ENCODE results near the gene TPM4.
A peak's percentile ranks its signal among the peaks of the same experiment; 100 is the strongest.

The TPM4 gene

DNA sequence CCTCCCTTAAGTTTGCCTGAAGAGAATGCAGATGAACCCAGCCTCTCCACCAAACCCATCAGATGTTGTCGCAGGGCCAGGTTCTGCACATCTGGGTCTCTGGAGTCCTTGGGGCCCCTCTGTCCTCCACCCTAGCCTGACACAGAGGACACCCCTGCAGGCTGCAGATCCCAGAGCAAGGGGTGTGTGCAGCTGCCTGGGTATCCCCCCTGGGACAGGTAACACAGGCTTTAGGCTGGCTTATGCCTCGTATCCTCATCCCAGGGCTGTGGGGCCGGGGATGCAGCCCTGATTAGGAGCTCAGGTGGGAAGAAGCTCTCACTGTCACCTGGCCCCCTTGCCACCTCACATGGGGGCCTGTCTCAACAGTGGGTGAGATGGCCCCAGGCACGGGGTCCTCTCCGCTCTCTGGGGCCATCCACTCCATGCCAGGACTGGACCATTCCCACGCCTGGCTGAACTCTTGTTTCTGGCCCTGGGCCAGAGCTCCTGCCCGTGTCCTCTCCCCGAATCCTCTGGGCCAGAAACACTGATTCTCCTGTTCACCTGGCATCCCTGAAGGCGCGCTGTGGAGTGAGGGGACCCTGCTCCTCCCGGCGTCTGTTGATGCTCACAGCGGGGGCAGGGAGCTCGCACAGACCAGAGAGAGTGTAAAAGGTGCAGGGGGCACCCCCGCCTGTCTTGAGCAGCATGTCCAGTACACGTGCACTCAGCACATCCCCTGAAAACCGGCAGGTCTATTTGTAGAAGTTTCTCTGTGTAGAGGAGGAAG, 38.7 kb upstream of the TPM4 start:
- Mint-ChIP-seq H3K27ac (no peak overlapping the region), H3K27me3 (ENCODE audit: low read depth) (peaks cover 6% of the 10 kb centered on the region), H3K4me3 (no peak overlapping the region), H3K9me3 (no peaks in the 10 kb centered on the region), H3K4me1 (ENCODE audit: low read depth) (peaks cover 9% of the 10 kb centered on the region), H3K36me3 (ENCODE audit: low read depth) (no peaks in the 10 kb centered on the region)

DNA sequence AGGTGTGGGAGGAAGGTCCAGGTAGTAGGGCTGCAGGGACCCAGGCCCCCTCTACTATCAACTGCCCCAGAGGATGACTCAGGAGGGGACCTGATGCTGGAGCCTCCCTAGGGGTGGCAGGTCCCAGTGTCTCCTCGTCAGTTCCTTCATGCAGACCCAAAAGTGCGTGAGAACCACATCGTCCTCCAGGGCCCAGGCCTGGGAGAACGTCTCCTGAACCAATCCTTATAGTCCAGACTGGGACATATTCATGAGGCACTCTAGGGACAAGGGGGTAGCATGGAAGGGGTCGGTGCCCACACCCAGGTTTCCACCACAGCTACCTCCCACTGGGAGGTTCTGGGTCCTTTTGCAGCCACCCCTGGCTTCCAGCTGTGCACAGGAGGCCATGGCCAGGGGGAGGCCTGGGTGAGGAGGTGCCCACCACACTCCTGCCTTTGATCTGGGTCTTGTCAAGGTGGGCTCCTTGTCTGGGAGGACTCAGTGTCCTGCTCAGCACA, 38.0 kb upstream of the TPM4 start:
- Mint-ChIP-seq H3K9me3 (no peaks in the 10 kb centered on the region), H3K27me3 (ENCODE audit: low read depth) (peaks cover 12% of the 10 kb centered on the region), H3K4me1 (ENCODE audit: low read depth) (peaks cover 9% of the 10 kb centered on the region), H3K27ac (no peak overlapping the region), H3K36me3 (ENCODE audit: low read depth) (no peaks in the 10 kb centered on the region), H3K4me3 (no peak overlapping the region)

DNA sequence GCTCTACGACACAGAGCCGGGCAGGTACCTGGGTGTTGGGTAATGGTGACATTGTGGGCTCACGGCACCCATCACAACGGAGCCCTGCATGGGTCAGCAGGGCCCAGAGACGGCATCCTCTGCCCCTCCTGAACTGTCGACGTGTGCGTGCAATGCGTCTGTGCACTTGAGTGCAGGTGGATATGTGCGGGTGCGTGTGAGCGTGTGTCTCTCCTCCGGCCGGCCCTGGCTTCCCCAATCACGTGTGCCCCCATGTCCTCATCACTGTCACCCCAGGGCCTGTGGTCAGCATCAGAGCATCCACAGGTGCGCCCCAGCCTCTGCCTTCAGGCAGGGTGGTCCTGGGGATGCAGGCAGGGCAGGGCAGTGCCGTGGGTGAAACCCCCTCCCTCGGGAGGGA, 37.2 kb upstream of the TPM4 start:
- H3K27me3 Mint-ChIP-seq (ENCODE audit: low read depth) = peaks cover 17% of the 10 kb centered on the region

GRCh38 chr19:16039545-16039944, 36.8 kb upstream of the TPM4 start:
- no peak overlapping the region for H3K4me3 Mint-ChIP-seq
- H3K27ac Mint-ChIP-seq = no peak overlapping the region
- H3K9me3 Mint-ChIP-seq = no peaks in the 10 kb centered on the region
- no peaks in the 10 kb centered on the region for H3K36me3 Mint-ChIP-seq (ENCODE audit: low read depth)
- H3K4me1 Mint-ChIP-seq (ENCODE audit: low read depth) = peaks cover 9% of the 10 kb centered on the region
- peaks cover 17% of the 10 kb centered on the region for H3K27me3 Mint-ChIP-seq (ENCODE audit: low read depth)

More for the DNA sequence above, 37.2 kb upstream of the TPM4 start:
- H3K4me3 Mint-ChIP-seq = no peak overlapping the region
- no peaks in the 10 kb centered on the region for H3K9me3 Mint-ChIP-seq
- H3K36me3 Mint-ChIP-seq (ENCODE audit: low read depth) = no peaks in the 10 kb centered on the region
- H3K27ac Mint-ChIP-seq = no peak overlapping the region
- H3K4me1 Mint-ChIP-seq (ENCODE audit: low read depth) = peaks cover 9% of the 10 kb centered on the region

DNA sequence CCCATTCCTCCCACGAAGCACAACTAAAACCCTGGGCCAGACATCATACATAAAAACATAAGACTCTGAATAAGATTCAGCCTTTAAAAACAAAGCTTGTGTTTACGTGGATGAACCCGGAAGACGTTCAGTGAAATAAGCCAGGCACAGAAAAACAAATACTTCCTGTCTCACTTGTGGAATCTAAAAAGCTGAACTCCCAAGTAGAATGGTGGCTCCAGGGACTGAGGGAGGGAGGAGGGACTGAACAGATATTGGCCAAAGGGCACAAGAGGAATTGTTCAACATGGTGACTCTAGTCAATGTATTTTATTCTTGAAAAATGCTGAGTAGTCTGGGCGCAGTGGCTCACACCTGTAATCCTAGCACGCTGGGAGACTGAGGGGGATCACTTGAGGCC, 35.7 kb upstream of the TPM4 start:
- Mint-ChIP-seq H3K36me3 (ENCODE audit: low read depth) (no peaks in the 10 kb centered on the region), H3K4me3 (no peak overlapping the region), H3K27me3 (ENCODE audit: low read depth) (peaks cover 17% of the 10 kb centered on the region), H3K9me3 (no peaks in the 10 kb centered on the region), H3K4me1 (ENCODE audit: low read depth) (peaks cover 9% of the 10 kb centered on the region), H3K27ac (no peak overlapping the region)

GRCh38 chr19:16041299-16041990, 34.9 kb upstream of the TPM4 start:
- H3K27me3 Mint-ChIP-seq (ENCODE audit: low read depth) = peaks cover 17% of the 10 kb centered on the region
- H3K4me3 Mint-ChIP-seq = peak overlapping the region; percentile 28
- no peaks in the 10 kb centered on the region for H3K36me3 Mint-ChIP-seq (ENCODE audit: low read depth)
- no peaks in the 10 kb centered on the region for H3K9me3 Mint-ChIP-seq
- no peak overlapping the region for H3K27ac Mint-ChIP-seq
- H3K4me1 Mint-ChIP-seq (ENCODE audit: low read depth) = peaks cover 9% of the 10 kb centered on the region

- Mint-ChIP-seq H3K4me1 (ENCODE audit: low read depth) (peaks cover 9% of the 10 kb centered on the region), H3K9me3 (no peaks in the 10 kb centered on the region), H3K27ac (no peak overlapping the region), H3K4me3 (no peak overlapping the region), H3K36me3 (ENCODE audit: low read depth) (no peaks in the 10 kb centered on the region), H3K27me3 (ENCODE audit: low read depth) (peaks cover 17% of the 10 kb centered on the region)
These were observed 34.3 kb upstream of the TPM4 start for GRCh38 chr19:16041991-16042386.

DNA sequence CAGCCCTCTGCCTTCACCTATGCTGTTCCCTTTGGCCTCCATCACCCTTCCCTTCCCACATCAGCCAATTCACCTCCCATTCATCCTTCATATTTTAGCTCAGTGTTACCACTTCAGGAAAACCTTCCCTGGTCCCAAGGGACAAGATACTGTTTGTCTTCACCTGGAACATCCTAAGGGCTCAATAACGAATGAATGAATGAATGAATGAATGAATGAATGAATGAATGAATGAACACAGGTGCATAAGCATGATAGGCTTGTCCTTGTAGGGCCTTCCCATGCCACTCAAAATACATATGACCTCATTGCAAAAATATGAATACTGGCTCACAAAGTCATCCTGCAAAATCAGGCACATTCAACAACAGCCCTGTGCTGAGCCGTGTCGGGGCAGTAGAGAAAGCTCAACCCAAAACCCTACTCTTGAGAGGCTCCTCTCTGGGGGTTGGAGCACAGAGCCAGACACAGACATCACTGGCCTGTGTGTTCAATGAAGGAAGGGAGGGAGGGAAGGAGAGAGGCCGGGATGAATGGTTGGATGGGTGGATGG, 33.7 kb upstream of the TPM4 start:
- Mint-ChIP-seq H3K4me1 (ENCODE audit: low read depth) (peaks cover 9% of the 10 kb centered on the region), H3K36me3 (ENCODE audit: low read depth) (no peaks in the 10 kb centered on the region), H3K9me3 (no peaks in the 10 kb centered on the region), H3K27ac (no peak overlapping the region), H3K27me3 (ENCODE audit: low read depth) (peaks cover 17% of the 10 kb centered on the region), H3K4me3 (no peak overlapping the region)

DNA sequence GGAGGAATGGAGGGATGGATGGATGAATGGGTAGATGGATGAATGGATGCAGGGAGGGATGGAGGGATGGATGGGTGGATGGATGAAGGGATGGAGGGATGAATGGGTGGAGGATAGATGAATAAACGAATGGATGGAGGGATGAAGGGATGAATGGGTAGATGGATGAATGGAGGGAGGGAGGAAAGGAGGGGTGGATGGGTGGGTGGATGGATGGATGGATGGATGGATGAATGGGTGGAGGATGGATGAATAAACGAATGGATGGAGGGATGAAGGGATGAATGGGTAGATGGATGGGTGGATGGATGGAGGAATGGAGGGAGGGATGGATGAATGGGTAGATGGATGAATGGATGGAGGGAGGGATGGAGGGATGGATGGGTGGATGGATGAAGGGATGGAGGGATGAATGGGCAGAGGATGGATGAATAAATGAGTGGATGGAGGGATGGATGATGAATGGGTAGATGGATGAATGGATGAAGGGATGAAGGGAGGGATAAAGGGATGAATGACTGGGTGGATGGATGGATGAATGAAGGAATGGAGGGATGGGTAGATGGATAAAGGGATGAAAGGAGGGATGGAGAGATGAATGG, 33.0 kb upstream of the TPM4 start:
- Mint-ChIP-seq H3K36me3 (ENCODE audit: low read depth) (no peaks in the 10 kb centered on the region), H3K9me3 (no peaks in the 10 kb centered on the region), H3K4me1 (ENCODE audit: low read depth) (peaks cover 9% of the 10 kb centered on the region), H3K27me3 (ENCODE audit: low read depth) (peaks cover 17% of the 10 kb centered on the region), H3K27ac (no peak overlapping the region), H3K4me3 (no peak overlapping the region)

- Mint-ChIP-seq H3K4me3 (no peak overlapping the region), H3K36me3 (ENCODE audit: low read depth) (no peaks in the 10 kb centered on the region), H3K9me3 (no peaks in the 10 kb centered on the region), H3K27ac (no peak overlapping the region), H3K27me3 (ENCODE audit: low read depth) (peaks cover 17% of the 10 kb centered on the region), H3K4me1 (ENCODE audit: low read depth) (peaks cover 9% of the 10 kb centered on the region)
These were observed 31.5 kb upstream of the TPM4 start for GRCh38 chr19:16044746-16045145.

- no peaks in the 10 kb centered on the region for H3K36me3 Mint-ChIP-seq (ENCODE audit: low read depth)
These were observed 31.1 kb upstream of the TPM4 start for GRCh38 chr19:16045171-16045570.

GRCh38 chr19:16045893-16046292, 30.4 kb upstream of the TPM4 start:
- Mint-ChIP-seq H3K36me3 (ENCODE audit: low read depth) (no peaks in the 10 kb centered on the region), H3K9me3 (no peaks in the 10 kb centered on the region), H3K4me1 (ENCODE audit: low read depth) (peaks cover 5% of the 10 kb centered on the region), H3K27me3 (ENCODE audit: low read depth) (peaks cover 23% of the 10 kb centered on the region), H3K27ac (no peak overlapping the region), H3K4me3 (no peak overlapping the region)

More at GRCh38 chr19:16045171-16045570, 31.1 kb upstream of the TPM4 start:
- H3K4me1 Mint-ChIP-seq (ENCODE audit: low read depth) = peaks cover 9% of the 10 kb centered on the region
- no peaks in the 10 kb centered on the region for H3K9me3 Mint-ChIP-seq
- no peak overlapping the region for H3K4me3 Mint-ChIP-seq
- no peak overlapping the region for H3K27ac Mint-ChIP-seq
- H3K27me3 Mint-ChIP-seq (ENCODE audit: low read depth) = peaks cover 22% of the 10 kb centered on the region

GRCh38 chr19:16048583-16048982, 27.7 kb upstream of the TPM4 start:
- Mint-ChIP-seq H3K36me3 (ENCODE audit: low read depth) (no peaks in the 10 kb centered on the region), H3K27me3 (ENCODE audit: low read depth) (peaks cover 8% of the 10 kb centered on the region), H3K4me1 (ENCODE audit: low read depth) (peaks cover 3% of the 10 kb centered on the region), H3K4me3 (no peak overlapping the region), H3K9me3 (no peaks in the 10 kb centered on the region), H3K27ac (no peak overlapping the region)

GRCh38 chr19:16051254-16052025, 24.9 kb upstream of the TPM4 start:
- Mint-ChIP-seq H3K27ac (no peak overlapping the region), H3K4me3 (no peak overlapping the region), H3K36me3 (ENCODE audit: low read depth) (no peaks in the 10 kb centered on the region), H3K9me3 (peaks cover 9% of the 10 kb centered on the region), H3K27me3 (ENCODE audit: low read depth) (peaks cover 13% of the 10 kb centered on the region), H3K4me1 (ENCODE audit: low read depth) (peaks cover 3% of the 10 kb centered on the region)

Measured in T-helper 1 cell treated with Interleukin-12 subunit alpha and Interleukin-12 subunit beta and Interleukin-4 antibody, amounts not matched to agents 30 μg/mL and 1 μg/mL, for 36 hours (primary cell).